GM23338 (cell line): ENCODE results near the gene STAC. TPM values are rescaled to one million over a fixed set of nuclear protein-coding genes. Genes with fewer than 3 reads are reported as not detected.

Experiments
- ATAC-seq: fragments of 200-7000 bp; cut with Tn5 transposase; 3 replicates; pipeline ENCODE4 v1.9.1; 2020
- DNase-seq: peaks from one replicate; pipeline ENCODE4 v3.0.0-alpha.2; 2015; ENCODE audit warnings: low spot score
- H2AFZ ChIP-seq: fragments of 200-600 bp; sonication (generic); 2 replicates; pipeline ENCODE4 v1.8.0; 2016; ENCODE audit warnings: antibody characterized with exemption, mild to moderate bottlenecking, moderate library complexity
- H3F3A ChIP-seq: fragments of 200-600 bp; sonication (generic); replicated peaks from 2 replicates; pipeline ENCODE4 v1.8.0; 2017; ENCODE audit warnings: antibody characterized with exemption, mixed run types, low read depth
- H3K27ac ChIP-seq: fragments of 200-600 bp; sonication (generic); 2 replicates; pipeline ENCODE4 v1.6.1; 2016; ENCODE audit warnings: low read depth
- H3K27me3 ChIP-seq: fragments of 200-600 bp; sonication (generic); 2 replicates; pipeline ENCODE4 v1.8.0; 2016; ENCODE audit warnings: mild to moderate bottlenecking, mixed run types, moderate library complexity; ENCODE audit not compliant: insufficient read depth
- H3K36me3 ChIP-seq: fragments of 200-600 bp; sonication (generic); 2 replicates; pipeline ENCODE4 v1.8.0; 2016; ENCODE audit warnings: mild to moderate bottlenecking; ENCODE audit not compliant: insufficient read depth
- H3K4me1 ChIP-seq: fragments of 200-600 bp; sonication (generic); 2 replicates; pipeline ENCODE4 v1.8.0; 2016; ENCODE audit warnings: mild to moderate bottlenecking, moderate library complexity; ENCODE audit not compliant: insufficient read depth
- H3K4me2 ChIP-seq: fragments of 200-600 bp; sonication (generic); 2 replicates; pipeline ENCODE4 v1.7.1; 2017; ENCODE audit warnings: mixed run types
- H3K4me3 ChIP-seq: fragments of 200-600 bp; sonication (generic); 2 replicates; pipeline ENCODE4 v1.6.1; 2016; ENCODE audit warnings: mixed run types
- H3K79me2 ChIP-seq: fragments of 200-600 bp; sonication (generic); replicated peaks from 2 replicates; pipeline ENCODE4 v1.8.0; 2017; ENCODE audit warnings: mild to moderate bottlenecking; ENCODE audit not compliant: insufficient read depth
- H3K9me2 ChIP-seq: fragments of 200-600 bp; sonication (generic); 2 replicates; pipeline ENCODE4 v1.8.0; 2017; ENCODE audit not compliant: insufficient read depth
- H4K20me1 ChIP-seq: fragments of 200-600 bp; sonication (generic); replicated peaks from 2 replicates; pipeline ENCODE4 v1.8.0; 2017; ENCODE audit warnings: mild to moderate bottlenecking; ENCODE audit not compliant: insufficient read depth
- H3K27ac Mint-ChIP-seq: 2 replicates; pipeline ENCODE4 v1.8.0; 2020; ENCODE audit warnings: inconsistent platforms, mild to moderate bottlenecking, moderate library complexity, mixed read lengths
- H3K27me3 Mint-ChIP-seq: 3 replicates; pipeline ENCODE4 v1.8.0; 2022; ENCODE audit warnings: low read depth, mild to moderate bottlenecking, moderate library complexity, mixed read lengths, inconsistent platforms; ENCODE audit not compliant: insufficient read depth, poor library complexity
- H3K36me3 Mint-ChIP-seq: 3 replicates; pipeline ENCODE4 v1.8.0; 2021; ENCODE audit warnings: low read depth, mild to moderate bottlenecking, inconsistent platforms, moderate library complexity, mixed read lengths
- H3K4me1 Mint-ChIP-seq: 3 replicates; pipeline ENCODE4 v1.8.0; 2020; ENCODE audit warnings: mild to moderate bottlenecking, inconsistent platforms, mixed read lengths
- H3K4me3 Mint-ChIP-seq: 3 replicates; pipeline ENCODE4 v1.8.0; 2021; ENCODE audit warnings: moderate library complexity, mild to moderate bottlenecking, inconsistent platforms, mixed read lengths
- H3K9me3 Mint-ChIP-seq: 3 replicates; pipeline ENCODE4 v1.8.0; 2020; ENCODE audit warnings: moderate library complexity, mild to moderate bottlenecking, inconsistent platforms, mixed read lengths
- CREB1 ChIP-seq: fragments of 250-450 bp; sonication (Bioruptor Pico); IDR thresholded peaks from 2 replicates; pipeline ENCODE4 v1.5.0; 2020; ENCODE audit warnings: low read depth, mild to moderate bottlenecking, moderate library complexity
- EZH2 ChIP-seq: fragments of 200-600 bp; sonication (generic); IDR thresholded peaks from one replicate; pipeline ENCODE4 v1.8.0; 2017; ENCODE audit warnings: antibody characterized with exemption, mild to moderate bottlenecking, low read depth; ENCODE audit not compliant: unreplicated experiment
- EZH2phosphoT487 ChIP-seq: fragments of 200-600 bp; sonication (generic); IDR thresholded peaks from one replicate; pipeline ENCODE4 v1.8.1; 2018; ENCODE audit warnings: antibody characterized with exemption; ENCODE audit not compliant: unreplicated experiment
- JUNB ChIP-seq: IDR thresholded peaks from one replicate; pipeline ENCODE4 v1.6.1; 2016; ENCODE audit warnings: antibody characterized with exemption; ENCODE audit not compliant: unreplicated experiment
- NANOG ChIP-seq: IDR thresholded peaks from 2 replicates; pipeline ENCODE4 v1.6.1; 2016; ENCODE audit warnings: antibody characterized with exemption, borderline replicate concordance
- STAT1 ChIP-seq: IDR thresholded peaks from one replicate; pipeline ENCODE4 v1.6.1; 2016; ENCODE audit warnings: antibody characterized with exemption; ENCODE audit not compliant: unreplicated experiment
- ZNF114 ChIP-seq: fragments of 250-450 bp; sonication (Bioruptor Pico); IDR thresholded peaks from 2 replicates; pipeline ENCODE4 v1.5.0; 2020; ENCODE audit warnings: mild to moderate bottlenecking, moderate library complexity
- ZNF462 ChIP-seq: fragments of 250-450 bp; sonication (Bioruptor Pico); IDR thresholded peaks from 2 replicates; pipeline ENCODE4 v1.5.0; 2020; ENCODE audit warnings: mild to moderate bottlenecking, moderate library complexity
- polyA plus RNA-seq: library from polyadenylated mRNA; unstranded; fragments of >200 nt; fragmentation: Nextera tagmentation; extraction: Ambion mirVana; gene quantifications from 2 replicates; pipeline ENCODE4 v1.2.1, GENCODE V29; 2016
- total RNA-seq: library from RNA; depleted of rRNA; stranded (reverse); fragments of >200 nt; shearing (Covaris generic); gene quantifications from 2 replicates; pipeline ENCODE4 v1.2.3, GENCODE V29; 2014
- TF ChIP-seq, protein P1 (sequence below): IDR thresholded peaks from one replicate; pipeline ENCODE4 v1.6.1; 2018; ENCODE audit warnings: antibody characterized with exemption; ENCODE audit not compliant: unreplicated experiment

Gene STAC
- total and polyA plus RNA-seq, 2 experiments from 2014 or later, result 5.6 to 22.9 TPM

DNA sequence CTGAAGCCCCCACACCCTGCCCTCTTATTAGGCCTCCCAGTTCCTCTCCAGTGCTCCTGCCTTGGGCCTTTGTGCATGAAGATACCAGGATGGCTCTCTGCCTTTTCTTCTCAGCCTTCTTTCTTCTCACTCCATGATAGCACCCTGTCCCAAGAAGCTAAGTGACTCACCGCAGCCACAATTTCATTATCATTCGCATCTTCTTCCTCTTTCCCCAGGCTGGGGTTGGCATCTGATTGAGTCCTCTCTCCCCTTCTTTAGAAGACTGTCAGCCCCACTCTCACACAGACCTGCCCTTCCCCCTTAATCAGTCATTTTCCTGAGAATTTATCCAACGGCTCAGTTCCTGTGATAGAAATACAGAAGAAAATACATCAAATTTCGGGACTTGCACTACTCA, 102.0 kb downstream of the STAC start:
- H3K27me3 Mint-ChIP-seq, result no peaks in the 10 kb centered on the region
- TF ChIP-seq EZH2phosphoT487, result no peak
- no peak for TF ChIP-seq NANOG
- TF ChIP-seq, protein P1, sequence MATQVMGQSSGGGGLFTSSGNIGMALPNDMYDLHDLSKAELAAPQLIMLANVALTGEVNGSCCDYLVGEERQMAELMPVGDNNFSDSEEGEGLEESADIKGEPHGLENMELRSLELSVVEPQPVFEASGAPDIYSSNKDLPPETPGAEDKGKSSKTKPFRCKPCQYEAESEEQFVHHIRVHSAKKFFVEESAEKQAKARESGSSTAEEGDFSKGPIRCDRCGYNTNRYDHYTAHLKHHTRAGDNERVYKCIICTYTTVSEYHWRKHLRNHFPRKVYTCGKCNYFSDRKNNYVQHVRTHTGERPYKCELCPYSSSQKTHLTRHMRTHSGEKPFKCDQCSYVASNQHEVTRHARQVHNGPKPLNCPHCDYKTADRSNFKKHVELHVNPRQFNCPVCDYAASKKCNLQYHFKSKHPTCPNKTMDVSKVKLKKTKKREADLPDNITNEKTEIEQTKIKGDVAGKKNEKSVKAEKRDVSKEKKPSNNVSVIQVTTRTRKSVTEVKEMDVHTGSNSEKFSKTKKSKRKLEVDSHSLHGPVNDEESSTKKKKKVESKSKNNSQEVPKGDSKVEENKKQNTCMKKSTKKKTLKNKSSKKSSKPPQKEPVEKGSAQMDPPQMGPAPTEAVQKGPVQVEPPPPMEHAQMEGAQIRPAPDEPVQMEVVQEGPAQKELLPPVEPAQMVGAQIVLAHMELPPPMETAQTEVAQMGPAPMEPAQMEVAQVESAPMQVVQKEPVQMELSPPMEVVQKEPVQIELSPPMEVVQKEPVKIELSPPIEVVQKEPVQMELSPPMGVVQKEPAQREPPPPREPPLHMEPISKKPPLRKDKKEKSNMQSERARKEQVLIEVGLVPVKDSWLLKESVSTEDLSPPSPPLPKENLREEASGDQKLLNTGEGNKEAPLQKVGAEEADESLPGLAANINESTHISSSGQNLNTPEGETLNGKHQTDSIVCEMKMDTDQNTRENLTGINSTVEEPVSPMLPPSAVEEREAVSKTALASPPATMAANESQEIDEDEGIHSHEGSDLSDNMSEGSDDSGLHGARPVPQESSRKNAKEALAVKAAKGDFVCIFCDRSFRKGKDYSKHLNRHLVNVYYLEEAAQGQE, result no peak
- TF ChIP-seq ZNF462 (CRISPR knock-in tag), result no peak
- no peak for TF ChIP-seq ZNF114
- TF ChIP-seq STAT1, result no peak
- no peak for TF ChIP-seq EZH2
- TF ChIP-seq JUNB, result no peak
- TF ChIP-seq CREB1 (CRISPR knock-in tag), result no peak
- Histone ChIP-seq H3F3A (no peaks in the 10 kb centered on the region), H3K36me3 (no peaks in the 10 kb centered on the region), H3K4me3 (no peak overlapping the region), H3K79me2 (no peaks in the 10 kb centered on the region), H3K27me3 (no peaks in the 10 kb centered on the region), H3K4me1 (no peaks in the 10 kb centered on the region), H3K4me2 (no peak overlapping the region), H3K27ac (no peak overlapping the region), H3K9me2 (peaks cover 5% of the 10 kb centered on the region; the same call in 1 of the 2 replicates), H2AFZ (no peak overlapping the region), H4K20me1 (no peaks in the 10 kb centered on the region)
- no peak for ATAC-seq
- H3K4me1 Mint-ChIP-seq, result no peaks in the 10 kb centered on the region
- no peak overlapping the region for H3K27ac Mint-ChIP-seq
- H3K9me3 Mint-ChIP-seq, result no peaks in the 10 kb centered on the region
- no peak overlapping the region for H3K4me3 Mint-ChIP-seq
- peaks cover 7% of the 10 kb centered on the region; the same call in 2 of the 3 replicates for H3K36me3 Mint-ChIP-seq
- no peak for DNase-seq
